Smooth muscle cell (in vitro differentiated cells): ENCODE data around the gene TMTC2. TPM values are rescaled to one million over a fixed set of nuclear protein-coding genes. Genes with fewer than 3 reads are reported as not detected.

ENCODE experiments used
- DNase-seq: peaks from one replicate; lab custom pipeline; 2025; ENCODE audit not compliant: unreplicated experiment; lab: John Stamatoyannopoulos, UW
- H2AFZ ChIP-seq: fragments of 200-600 bp; sonication (generic); 2 replicates; pipeline ENCODE4 v1.6.0; 2016; ENCODE audit warnings: antibody characterized with exemption, low read depth, mild to moderate bottlenecking
- H3F3A ChIP-seq: fragments of 200-600 bp; sonication (generic); 2 replicates; pipeline ENCODE4 v1.6.0; 2017; ENCODE audit warnings: antibody characterized with exemption, low read depth
- H3K27ac ChIP-seq: fragments of 200-600 bp; sonication (generic); 2 replicates; pipeline ENCODE4 v1.5.1; 2016; ENCODE audit warnings: low read depth, mild to moderate bottlenecking
- H3K27me3 ChIP-seq: fragments of 200-600 bp; sonication (generic); 2 replicates; pipeline ENCODE4 v1.6.1; 2016; ENCODE audit warnings: low read depth, mild to moderate bottlenecking
- H3K36me3 ChIP-seq: fragments of 200-600 bp; sonication (generic); 2 replicates; pipeline ENCODE4 v1.5.1; 2016; ENCODE audit warnings: low read depth
- H3K4me1 ChIP-seq: fragments of 200-600 bp; sonication (generic); 2 replicates; pipeline ENCODE4 v1.5.1; 2016; ENCODE audit warnings: low read depth
- H3K4me2 ChIP-seq: fragments of 200-600 bp; sonication (generic); 2 replicates; pipeline ENCODE4 v1.6.0; 2016; ENCODE audit warnings: mild to moderate bottlenecking
- H3K4me3 ChIP-seq: fragments of 200-600 bp; sonication (generic); 2 replicates; pipeline ENCODE4 v1.5.1; 2016; ENCODE audit warnings: mild to moderate bottlenecking
- H3K79me2 ChIP-seq: fragments of 200-600 bp; sonication (generic); 2 replicates; pipeline ENCODE4 v1.6.0; 2016; ENCODE audit warnings: low read depth, mild to moderate bottlenecking
- H3K9ac ChIP-seq: fragments of 200-600 bp; sonication (generic); 2 replicates; pipeline ENCODE4 v1.6.0; 2016; ENCODE audit warnings: low read depth
- H3K9me3 ChIP-seq: fragments of 200-600 bp; sonication (generic); replicated peaks from 2 replicates; pipeline ENCODE4 v1.5.1; 2016; ENCODE audit warnings: low read depth
- H4K20me1 ChIP-seq: fragments of 200-600 bp; sonication (generic); 2 replicates; pipeline ENCODE4 v1.6.0; 2016; ENCODE audit warnings: low read depth
- whole genome bisulfite sequencing: methylation state at CpG from one replicate; pipeline ENCODE4 v1.1.7; 2016; ENCODE audit warnings: low lambda C conversion rate; 5-methylcytosine and 5-hydroxymethylcytosine counted together
- polyA plus RNA-seq: library from polyadenylated mRNA; unstranded; fragments of >200 nt; fragmentation: Nextera tagmentation; extraction: Ambion mirVana; gene quantifications from 2 replicates; pipeline ENCODE4 v1.2.1, GENCODE V29; 2016
- total RNA-seq: library from RNA; depleted of rRNA; stranded (reverse); fragments of >200 nt; gene quantifications from 2 replicates; pipeline ENCODE4 v1.2.3, GENCODE V29; 2014
- TF ChIP-seq, protein P1 (sequence below): fragments of 200-600 bp; sonication (generic); IDR thresholded peaks from 2 replicates; pipeline ENCODE4 v1.5.1; 2017; ENCODE audit warnings: borderline replicate concordance, mild to moderate bottlenecking, antibody characterized with exemption; ENCODE audit not compliant: insufficient read depth, poor library complexity, severe bottlenecking

Gene TMTC2
- total and polyA plus RNA-seq, 2 experiments from 2014 or later: 0.71 to 10.6 TPM

- TF ChIP-seq, protein P1, sequence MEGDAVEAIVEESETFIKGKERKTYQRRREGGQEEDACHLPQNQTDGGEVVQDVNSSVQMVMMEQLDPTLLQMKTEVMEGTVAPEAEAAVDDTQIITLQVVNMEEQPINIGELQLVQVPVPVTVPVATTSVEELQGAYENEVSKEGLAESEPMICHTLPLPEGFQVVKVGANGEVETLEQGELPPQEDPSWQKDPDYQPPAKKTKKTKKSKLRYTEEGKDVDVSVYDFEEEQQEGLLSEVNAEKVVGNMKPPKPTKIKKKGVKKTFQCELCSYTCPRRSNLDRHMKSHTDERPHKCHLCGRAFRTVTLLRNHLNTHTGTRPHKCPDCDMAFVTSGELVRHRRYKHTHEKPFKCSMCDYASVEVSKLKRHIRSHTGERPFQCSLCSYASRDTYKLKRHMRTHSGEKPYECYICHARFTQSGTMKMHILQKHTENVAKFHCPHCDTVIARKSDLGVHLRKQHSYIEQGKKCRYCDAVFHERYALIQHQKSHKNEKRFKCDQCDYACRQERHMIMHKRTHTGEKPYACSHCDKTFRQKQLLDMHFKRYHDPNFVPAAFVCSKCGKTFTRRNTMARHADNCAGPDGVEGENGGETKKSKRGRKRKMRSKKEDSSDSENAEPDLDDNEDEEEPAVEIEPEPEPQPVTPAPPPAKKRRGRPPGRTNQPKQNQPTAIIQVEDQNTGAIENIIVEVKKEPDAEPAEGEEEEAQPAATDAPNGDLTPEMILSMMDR: no peak
- H3K4me3 ChIP-seq: no peak overlapping the region
- no peaks in the 10 kb centered on the region for H3F3A ChIP-seq
- H2AFZ ChIP-seq: no peak overlapping the region
- H3K36me3 ChIP-seq: no peaks in the 10 kb centered on the region
- H3K9me3 ChIP-seq: no peaks in the 10 kb centered on the region
- H3K4me1 ChIP-seq: no peaks in the 10 kb centered on the region
- H3K9ac ChIP-seq: no peak overlapping the region
- H3K27me3 ChIP-seq: no peaks in the 10 kb centered on the region
- no peak overlapping the region for H3K27ac ChIP-seq
- 82% methylated on average over 4 of the region's 4 CpGs for WGBS
- no peaks in the 10 kb centered on the region for H3K79me2 ChIP-seq
- no peaks in the 10 kb centered on the region for H4K20me1 ChIP-seq
- no peak for DNase-seq
- H3K4me2 ChIP-seq: no peak overlapping the region
These were observed 366.3 kb downstream of the TMTC2 start for GRCh38 chr12:83052890-83053541.

DNA sequence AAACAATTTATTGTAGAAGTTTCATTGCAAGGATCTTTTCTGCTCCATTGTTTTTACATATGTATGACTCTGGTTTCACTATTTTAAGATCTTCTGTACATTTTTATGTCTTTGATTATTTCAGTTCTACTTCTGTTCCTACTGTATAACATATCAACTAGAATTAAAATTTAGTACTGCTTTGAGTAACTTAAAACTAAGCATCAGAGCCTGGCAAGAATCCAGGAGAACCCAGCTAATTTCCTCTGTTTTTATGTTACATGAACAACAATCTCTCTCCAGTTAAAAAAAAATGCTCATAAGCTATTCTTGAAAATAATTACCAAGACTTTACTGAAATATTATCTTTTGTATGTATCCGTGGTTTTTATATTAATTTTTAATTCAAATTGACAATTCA is 370.7 kb downstream of the TMTC2 start:
- WGBS: 97% methylated on average over 1 of the region's 1 CpG
- Histone ChIP-seq H3K4me3 (no peak overlapping the region), H3K36me3 (no peaks in the 10 kb centered on the region), H2AFZ (no peak overlapping the region), H3K4me2 (no peak overlapping the region), H3K9me3 (no peaks in the 10 kb centered on the region), H3K9ac (no peak overlapping the region), H3K27ac (no peak overlapping the region), H3K4me1 (peaks cover 8% of the 10 kb centered on the region), H3K79me2 (no peaks in the 10 kb centered on the region), H3F3A (no peaks in the 10 kb centered on the region), H3K27me3 (no peaks in the 10 kb centered on the region), H4K20me1 (no peaks in the 10 kb centered on the region)
- DNase-seq: no peak
- TF ChIP-seq, protein P1: no peak

DNA sequence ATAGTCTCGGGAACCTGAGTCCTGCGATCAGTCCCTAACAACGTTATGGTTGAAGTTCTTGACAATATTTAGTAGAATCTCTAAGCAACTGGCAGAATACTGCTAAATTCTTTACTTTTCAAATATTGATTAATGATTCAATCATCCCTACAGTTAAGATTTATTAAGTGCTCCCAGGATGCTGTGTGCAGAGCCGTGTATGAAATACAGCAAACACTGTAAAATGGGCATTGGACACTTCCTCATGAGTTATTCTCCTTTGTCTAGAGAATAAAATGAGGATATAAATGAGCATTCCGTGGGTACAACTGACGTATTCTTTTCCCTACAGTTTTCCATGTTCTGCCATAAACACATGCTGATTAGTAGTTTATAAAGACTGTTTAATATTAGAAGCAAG is 372.4 kb downstream of the TMTC2 start:
- no peak overlapping the region for H3K9ac ChIP-seq
- no peaks in the 10 kb centered on the region for H3F3A ChIP-seq
- H3K9me3 ChIP-seq: no peaks in the 10 kb centered on the region
- no peak for DNase-seq
- no peaks in the 10 kb centered on the region for H3K27me3 ChIP-seq
- H4K20me1 ChIP-seq: no peaks in the 10 kb centered on the region
- H3K79me2 ChIP-seq: no peaks in the 10 kb centered on the region
- TF ChIP-seq, protein P1: no peak
- H3K4me1 ChIP-seq: peaks cover 8% of the 10 kb centered on the region
- H2AFZ ChIP-seq: no peak overlapping the region
- H3K4me2 ChIP-seq: no peak overlapping the region
- 94% methylated on average over 6 of the region's 6 CpGs for WGBS
- no peaks in the 10 kb centered on the region for H3K36me3 ChIP-seq
- no peak overlapping the region for H3K4me3 ChIP-seq
- no peak overlapping the region for H3K27ac ChIP-seq

GRCh38 chr12:83065562-83065961 is 378.9 kb downstream of the TMTC2 start:
- Histone ChIP-seq H3K27ac (no peak overlapping the region), H4K20me1 (no peaks in the 10 kb centered on the region), H3K27me3 (no peaks in the 10 kb centered on the region), H3K9ac (no peak overlapping the region), H3F3A (no peaks in the 10 kb centered on the region), H3K4me2 (no peak overlapping the region), H2AFZ (no peak overlapping the region), H3K36me3 (no peaks in the 10 kb centered on the region), H3K4me1 (peaks cover 8% of the 10 kb centered on the region), H3K79me2 (no peaks in the 10 kb centered on the region), H3K9me3 (no peaks in the 10 kb centered on the region), H3K4me3 (no peak overlapping the region)
- 98% methylated on average over 1 of the region's 1 CpG for WGBS
- no peak for DNase-seq
- TF ChIP-seq, protein P1: no peak
